Iris pigment epithelial cell (primary cell): ENCODE measurements around the gene REPIN1.
A peak's percentile ranks its signal among the peaks of the same experiment; 100 is the strongest.

Source experiments
- DNase-seq: peaks from one replicate; pipeline ENCODE4 v3.0.0-alpha.2; 2011; ENCODE audit warnings: low read depth

Gene REPIN1

DNA sequence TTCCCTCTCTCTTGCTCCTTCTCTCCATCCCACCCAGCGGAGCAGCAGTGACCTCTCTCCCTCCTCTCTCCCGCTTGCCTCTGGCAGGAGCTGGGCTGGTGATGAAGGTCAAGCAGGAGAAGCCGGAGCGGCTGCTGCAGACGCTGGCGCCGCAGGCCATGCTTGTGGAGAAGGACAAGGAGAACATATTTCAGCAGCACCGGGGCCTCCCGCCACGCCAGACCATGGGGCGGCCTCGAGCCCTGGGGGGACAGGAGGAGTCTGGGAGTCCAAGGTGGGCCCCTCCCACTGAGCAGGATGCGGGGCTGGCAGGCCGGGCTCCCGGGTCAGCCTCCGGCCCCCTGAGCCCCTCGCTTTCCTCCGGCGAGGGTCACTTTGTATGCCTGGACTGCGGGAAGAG lies 27.8 kb downstream of the REPIN1 start:
- no peak for DNase-seq

DNA sequence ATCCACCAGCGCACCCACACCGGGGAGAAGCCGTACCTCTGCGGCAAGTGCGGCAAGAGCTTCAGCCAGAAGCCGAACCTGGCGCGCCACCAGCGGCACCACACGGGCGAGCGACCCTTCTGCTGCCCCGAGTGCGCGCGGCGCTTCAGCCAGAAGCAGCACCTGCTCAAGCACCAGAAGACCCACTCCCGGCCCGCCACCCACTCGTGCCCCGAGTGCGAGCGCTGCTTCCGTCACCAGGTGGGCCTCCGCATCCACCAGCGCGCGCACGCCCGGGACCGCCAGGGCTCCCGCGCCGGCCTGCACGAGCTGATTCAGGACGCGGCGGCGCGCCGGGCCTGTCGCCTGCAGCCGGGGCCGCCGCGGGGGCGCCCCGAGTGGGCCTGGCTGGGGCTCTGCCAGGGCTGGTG lies 28.2 kb downstream of the REPIN1 start:
- DNase-seq = no peak

DNA sequence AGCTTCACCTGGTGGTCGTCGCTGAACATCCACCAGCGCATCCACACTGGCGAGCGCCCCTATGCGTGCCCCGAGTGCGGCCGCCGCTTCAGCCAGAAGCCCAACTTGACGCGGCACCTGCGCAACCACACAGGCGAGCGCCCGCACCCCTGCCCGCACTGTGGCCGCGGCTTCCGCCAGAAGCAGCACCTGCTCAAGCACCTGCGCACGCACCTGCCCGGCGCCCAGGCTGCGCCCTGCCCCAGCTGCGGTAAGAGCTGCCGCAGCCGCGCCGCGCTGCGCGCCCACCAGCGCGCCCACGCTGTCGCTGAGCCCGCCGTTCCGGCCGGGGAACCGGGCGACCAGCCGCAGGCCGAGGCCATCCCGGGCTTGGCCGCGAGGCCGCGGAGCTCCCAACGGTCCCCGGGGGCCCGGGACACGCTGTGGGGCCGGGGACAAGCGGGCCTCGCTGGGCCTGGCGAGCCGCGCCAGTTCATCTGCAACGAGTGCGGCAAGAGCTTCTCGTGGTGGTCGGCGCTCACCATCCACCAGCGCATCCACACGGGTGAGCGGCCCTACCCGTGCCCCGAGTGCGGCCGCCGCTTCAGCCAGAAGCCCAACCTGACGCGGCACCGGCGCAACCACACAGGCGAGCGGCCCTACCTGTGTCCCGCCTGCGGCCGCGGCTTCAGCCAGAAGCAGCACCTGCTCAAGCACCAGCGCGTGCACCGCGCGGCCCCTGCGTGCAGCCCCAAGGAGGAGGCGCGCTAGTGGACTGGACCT lies 28.9 kb downstream of the REPIN1 start:
- DNase-seq = no peak

DNA sequence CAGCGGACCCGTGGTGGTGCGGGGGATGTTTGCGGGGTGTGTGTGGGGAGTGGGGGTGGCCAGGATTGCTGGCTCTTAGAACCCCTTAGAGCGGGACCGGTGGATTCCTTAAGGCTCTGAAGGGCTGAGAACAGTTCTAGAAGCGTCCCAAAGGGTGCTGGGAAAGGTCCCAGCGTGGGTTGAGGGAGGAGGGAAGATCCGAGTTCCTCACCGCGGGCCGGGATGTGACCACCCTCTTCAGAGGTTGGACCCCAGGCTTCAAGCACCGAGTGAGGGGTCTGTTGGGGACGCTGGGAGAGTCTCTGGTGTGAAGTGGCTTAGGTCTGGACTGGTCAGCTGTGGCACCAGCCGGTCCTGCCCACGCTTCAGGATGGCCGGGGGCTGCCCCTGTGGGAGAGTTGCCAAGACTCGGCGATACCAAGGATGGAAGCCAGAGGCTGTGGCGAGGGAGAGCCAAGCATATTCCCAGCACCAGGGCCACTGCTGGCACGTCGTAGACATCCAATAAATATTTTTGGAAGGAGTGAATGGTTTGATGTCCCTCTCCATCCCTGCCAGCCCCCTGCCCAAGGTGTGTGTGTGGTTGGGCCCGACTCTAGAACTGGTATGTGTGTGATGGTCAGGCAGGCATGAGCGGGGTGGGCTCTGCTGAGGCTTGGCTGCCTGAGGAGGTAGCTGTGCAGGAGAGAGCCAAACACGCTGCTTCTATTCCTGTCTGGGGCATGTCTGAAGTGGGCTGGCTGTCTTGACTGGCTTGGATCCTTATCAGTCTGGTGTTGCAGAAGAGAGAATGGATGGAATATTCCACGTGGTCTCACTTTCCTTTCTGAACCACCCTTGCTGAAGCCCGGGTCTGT lies 29.7 kb downstream of the REPIN1 start:
- no peak for DNase-seq

DNA sequence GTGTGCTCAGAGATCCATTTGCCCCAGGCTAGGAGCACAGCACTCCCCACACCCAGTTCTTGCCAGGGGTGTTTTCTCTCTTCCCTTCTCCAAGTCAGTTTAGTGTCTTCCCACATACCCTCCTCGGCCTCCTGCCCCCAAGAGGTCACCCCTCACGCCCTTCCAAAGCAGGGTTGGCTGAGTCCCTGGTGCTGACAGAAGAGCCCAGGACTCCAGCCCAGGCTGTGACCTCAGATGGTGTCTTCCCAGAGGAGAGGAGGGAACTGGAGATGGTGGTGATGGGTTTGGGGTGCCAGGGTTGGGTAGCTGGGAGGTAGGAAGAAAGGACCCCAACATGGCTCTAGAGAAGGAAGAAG lies 30.3 kb downstream of the REPIN1 start:
- no peak for DNase-seq

DNA sequence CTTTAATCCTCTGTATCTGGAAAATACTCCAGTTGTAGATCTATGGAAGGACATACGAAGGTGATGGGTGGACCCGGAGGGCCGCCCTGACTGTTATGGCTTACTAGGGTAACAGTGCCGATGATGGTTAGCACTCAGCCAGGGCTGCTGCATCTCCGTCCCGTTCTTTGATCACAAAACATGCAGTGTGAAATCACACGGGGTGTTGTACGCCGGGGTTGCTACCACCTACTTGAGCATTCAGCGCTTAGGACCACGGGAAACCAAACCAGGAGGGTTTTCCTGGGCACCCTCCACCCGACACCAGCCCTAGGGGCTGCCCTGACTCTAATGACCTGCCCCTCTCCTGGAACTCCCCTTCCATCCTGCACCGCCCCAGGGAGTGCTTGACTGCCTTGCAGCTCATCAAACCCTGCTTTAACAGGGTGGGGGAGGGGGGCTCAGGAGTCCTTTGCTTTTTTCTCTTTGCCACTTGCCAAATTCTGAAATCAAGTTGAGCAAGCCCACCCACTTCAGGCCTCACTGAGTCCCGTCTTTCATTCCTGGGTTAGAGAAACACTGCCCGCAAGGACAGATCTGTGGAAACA lies 30.9 kb downstream of the REPIN1 start:
- no peak for DNase-seq

DNA sequence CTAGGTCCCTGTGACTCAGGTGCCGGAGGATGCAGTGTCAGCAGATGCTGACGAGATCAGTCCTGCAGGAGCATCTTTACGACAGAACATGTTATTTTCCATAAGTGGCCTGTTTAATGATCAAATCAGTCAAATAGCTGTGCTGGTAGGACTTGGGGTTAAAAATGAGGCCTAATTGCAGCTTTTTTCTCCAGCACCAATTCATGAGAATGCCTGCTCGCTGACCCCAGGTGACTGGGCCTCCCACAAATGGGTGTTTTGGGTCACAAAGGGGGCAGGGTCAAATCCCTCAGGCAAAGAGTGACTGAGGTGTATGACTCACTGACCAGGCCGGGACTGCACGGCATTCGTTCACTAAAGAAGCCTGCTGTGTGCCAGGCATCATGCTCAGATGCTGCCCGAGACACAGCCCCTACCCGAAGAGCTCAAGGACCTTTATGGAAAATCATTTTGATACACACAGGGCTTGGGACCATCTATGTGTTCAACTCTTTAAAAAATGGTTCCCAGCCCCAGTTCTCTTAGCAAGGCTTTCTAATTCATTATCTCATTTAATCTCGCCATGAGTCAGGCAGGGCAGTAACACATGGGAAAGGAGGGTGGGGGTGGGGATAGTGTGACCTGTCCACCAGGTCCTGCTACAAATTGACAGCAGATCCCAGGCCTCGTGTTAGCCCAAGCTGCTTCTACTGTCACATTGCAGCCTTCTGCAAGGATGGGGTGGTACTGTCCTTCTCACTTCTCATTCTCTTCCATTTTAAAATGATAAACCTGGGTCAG lies 31.6 kb downstream of the REPIN1 start:
- peak; percentile 46 for DNase-seq

DNA sequence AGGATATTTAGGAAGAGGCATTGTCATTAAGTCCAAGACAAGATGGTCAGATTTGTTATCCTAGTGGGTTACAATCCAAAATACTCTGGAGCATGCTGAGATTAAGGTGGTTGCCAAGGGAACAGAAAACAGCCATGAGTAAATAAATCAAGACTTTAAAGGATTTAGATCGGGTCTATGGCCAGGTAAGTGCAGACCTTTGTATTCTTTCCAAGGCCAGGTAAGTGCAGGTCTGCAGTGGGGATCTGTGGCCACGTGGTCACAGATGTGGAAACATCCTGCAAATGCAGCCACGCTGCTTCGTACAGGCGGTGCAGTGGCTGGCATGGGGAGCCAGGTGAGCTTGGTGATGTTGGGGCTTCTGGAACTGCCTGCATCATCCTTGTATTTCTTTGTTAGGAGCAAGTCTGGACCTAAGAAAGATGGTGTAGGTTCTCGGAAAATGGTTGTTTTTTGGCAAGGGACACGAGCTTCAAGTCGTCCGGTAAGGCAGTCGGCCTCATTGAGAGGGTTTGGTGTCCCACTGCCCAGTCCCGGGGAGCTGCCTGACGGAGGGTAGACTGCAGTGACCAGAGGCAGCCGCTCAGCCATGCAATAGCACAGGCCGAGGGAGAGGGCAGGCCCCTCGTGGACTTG lies 32.3 kb downstream of the REPIN1 start:
- DNase-seq = no peak

DNA sequence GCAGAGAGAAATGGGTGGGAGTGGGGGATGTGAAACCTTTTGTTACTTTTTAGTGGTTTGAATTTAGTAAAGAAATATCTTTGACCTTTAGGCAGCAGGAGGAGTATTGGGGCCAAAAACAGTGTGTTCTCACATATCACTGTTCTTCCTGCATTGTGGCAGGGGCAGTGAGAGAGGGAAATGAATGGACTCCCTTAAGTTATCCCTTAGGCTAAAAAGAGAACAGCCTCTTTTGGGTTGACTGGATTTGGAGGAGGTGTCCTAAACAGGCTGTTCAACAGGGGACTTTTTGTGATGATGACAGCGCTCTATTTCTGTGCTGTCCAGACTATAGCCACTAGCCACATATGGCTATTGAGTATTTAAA lies 32.8 kb downstream of the REPIN1 start:
- no peak for DNase-seq

DNA sequence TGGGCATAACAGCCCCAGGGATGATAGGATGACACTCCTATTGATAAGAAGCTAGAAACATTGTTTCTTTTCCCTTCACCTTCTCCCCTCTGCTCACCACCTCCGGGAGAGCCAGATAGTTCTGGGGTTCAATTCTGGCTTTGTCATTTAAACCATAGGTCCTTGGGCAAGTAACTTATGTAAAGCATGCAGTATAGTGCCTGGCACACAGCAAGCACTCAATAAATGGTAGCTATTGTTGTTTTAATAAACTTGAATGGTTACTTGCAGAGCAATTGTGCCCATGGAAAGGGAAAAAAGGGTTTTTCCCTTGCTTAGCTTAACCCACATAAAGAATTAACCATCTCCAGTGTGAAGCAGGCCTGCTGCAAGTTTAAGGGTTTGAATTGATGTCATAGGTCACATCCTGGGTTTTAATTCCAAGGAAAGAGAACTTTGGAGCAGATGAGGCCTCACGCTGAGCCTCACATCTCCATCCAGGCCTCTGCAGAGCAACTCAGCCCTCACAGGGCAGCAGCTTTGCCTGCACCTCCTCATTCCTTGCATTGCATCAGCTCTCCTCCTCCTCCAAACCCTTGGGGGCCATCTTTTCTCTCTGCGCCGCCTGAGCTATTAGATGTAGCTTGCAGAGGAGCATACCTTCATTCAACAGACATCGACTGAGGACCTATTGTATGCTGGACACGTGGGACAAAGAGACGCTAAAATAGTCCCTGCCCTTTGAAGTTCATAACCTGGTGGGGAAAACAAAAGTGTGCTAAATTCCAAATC lies 33.4 kb downstream of the REPIN1 start:
- DNase-seq = no peak

DNA sequence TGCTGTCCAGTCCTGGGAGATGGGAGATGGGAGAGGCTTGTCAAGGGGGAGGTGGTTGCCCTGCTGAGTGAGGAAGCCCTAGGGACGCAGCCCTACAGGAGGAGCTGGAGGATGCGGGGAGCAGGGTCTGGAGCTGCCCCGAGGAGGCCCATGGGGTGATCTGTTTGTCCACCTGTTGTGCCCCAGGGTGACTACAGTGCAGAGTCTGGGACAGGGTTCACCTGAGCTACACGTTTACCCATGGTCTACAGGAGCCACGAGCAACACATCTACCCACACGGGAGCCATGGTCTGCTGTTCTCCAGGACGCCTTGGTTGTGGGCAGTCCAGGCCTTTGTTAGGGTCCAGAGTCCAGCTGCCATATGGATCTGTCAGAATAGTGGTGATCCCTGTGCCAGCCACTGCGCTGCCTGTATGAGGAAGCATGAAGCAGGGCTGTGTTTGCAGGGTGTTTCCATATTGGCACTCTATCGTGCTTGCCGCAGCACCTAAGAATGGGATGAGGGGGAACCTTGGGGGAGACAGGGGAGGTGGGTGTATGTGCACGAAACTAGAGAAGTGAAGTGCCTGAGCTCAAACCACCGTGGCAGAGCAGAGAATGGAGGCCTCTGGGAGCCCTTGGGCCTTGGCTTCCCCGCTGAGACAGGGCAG lies 34.2 kb downstream of the REPIN1 start:
- no peak for DNase-seq

DNA sequence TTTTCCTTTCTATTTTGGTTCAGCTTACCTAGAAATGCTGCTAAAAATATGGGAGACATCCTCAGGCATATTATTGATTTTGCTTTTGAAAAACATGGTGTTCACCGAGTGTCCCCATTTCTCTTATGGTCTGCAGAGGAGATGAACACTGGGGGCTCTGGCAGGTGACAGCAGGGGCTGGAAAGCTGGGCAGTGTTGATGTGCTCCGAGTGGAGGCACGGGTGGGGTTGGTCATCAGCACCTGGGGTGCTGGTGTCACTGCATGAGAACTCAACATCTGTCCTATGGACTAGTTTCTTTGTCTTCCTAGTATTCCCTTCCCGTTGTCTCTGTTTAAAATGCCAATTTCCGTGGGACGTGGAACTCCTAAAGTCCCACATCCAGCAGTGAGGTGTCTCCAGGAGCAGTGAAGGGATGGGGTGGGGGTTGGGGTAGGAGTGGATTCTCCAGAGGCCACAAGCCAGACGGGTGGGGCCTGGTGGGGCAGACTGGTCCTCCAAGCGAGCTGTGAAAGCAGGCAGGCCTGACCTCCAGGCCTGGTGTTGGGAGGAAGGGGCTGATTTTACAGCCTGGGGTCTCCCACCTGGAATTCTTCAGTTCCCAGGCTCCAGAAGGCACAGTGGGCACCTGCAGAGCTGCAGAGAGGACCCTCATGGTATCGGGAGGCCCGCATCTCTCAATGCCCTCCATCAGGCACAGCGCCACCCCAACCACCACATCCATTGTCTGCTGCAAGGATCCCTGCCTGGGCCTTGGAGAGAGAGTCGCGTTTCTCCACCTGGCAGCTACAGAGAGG lies 35.0 kb downstream of the REPIN1 start:
- no peak for DNase-seq

DNA sequence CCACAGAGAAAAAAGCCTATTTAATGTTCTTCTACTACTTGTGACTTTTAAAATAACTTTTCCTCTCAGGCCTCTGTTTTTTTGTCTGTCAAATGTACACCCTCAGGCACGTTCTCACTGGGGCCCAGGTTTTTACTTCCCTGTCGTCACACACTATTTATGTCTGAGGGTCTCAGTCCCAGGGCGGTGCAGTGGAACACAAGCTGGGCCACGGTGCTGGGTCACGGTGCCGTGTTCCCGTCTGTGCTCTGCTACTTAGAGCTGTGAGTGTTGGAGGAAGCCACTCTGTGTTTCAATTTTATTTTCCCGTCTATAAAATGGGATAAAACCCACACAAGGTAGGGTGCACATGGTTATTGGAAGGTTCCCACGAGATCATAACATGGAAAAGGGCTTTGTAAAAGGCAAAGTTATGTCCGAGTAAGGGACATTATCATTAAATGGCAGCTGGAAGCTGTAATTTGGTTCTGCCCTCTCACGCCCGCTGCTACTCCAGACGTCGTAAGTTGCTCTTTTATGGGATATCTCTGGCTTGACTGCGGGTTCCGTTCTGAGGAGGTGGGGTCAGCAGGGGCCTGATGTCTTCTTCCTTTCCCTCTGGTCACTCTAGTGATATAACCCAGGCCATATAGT lies 35.7 kb downstream of the REPIN1 start:
- DNase-seq = no peak

DNA sequence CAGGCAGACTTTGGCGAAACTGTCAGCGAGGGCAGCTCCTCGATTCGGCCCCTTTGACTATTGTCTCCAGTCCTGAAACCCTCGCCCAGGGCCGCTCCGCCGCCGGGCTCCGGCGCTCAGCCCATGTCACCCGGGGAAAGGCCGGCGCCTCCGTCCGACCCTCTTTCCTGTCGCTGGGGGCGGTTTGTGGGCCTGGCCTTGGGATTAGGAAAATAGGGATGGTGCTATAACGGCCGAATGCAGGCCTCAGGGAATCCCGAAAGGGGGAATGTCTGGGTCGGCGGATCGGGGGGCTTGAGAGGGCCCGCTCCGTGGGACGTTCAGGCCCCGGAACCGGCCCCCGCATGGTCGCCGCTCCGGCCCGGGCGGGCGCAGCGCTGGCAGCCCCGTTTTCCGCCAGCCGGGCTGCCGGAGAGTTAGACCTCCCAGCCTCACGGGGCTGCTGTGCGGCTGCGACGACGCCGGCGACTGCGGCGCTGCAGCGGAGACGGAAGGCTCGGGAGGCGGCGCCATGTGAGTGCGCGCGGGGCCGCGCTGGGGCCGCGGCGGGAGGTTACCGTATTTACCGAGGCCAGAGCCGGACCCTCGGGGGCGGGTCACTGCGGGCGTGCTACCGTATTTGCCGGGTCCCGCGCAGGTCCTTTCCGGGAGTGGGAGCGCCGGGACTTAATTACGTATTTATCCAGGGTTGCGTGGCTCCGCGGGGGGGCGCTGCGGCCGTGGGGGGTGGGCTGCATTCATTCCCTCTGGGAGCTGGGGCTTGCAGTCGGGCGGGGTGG lies 36.4 kb downstream of the REPIN1 start:
- DNase-seq = peak; percentile 90

DNA sequence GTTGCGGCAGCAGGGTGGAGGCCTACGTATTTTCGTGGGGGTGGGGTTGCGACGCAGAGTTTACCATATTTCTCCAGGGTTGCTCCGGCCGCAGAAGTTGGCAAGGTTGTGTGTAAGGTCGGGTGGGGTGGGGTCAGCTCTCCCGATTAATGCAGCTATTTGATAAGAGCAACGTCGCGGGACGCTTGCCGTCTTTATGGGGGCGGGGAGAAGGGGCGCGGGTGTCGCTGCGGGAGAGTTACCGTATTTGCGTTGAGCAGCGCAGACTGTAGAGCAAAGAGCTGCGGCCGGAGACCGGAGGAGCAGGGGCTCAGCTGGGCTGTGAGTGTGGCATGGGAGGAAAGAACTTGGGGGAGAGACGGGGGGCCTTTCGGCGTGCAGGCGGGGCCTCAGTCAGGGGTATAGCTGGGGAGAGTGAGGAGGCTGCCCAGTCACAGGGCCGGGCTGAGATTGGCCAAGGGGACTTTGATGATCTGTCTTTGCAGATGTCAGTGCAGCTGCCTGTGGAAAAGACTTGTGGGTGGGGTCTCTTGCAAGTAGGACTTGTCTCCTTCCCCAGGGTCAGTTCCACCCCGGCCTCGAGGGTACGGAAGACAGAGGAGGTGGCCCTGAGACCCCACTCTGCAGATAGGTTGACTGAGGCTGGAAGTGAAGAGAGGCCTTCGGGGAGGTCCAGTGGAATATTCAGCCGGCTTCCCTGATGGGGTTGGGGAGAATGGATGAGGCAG lies 37.1 kb downstream of the REPIN1 start:
- DNase-seq = peak; percentile 43

DNA sequence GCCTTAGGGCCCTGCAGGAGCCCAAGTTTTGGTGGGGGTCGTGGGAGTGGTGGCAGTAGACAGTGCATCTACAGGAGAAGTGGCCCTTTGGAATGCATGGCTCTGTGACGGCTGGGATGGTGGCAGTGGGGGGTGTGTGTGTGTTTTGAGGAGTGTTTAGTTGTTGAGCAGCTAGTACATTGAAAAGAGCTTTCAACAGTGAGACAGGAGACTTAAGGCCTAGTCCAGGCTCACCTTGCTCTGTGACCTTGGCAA lies 37.6 kb downstream of the REPIN1 start:
- DNase-seq = no peak

DNA sequence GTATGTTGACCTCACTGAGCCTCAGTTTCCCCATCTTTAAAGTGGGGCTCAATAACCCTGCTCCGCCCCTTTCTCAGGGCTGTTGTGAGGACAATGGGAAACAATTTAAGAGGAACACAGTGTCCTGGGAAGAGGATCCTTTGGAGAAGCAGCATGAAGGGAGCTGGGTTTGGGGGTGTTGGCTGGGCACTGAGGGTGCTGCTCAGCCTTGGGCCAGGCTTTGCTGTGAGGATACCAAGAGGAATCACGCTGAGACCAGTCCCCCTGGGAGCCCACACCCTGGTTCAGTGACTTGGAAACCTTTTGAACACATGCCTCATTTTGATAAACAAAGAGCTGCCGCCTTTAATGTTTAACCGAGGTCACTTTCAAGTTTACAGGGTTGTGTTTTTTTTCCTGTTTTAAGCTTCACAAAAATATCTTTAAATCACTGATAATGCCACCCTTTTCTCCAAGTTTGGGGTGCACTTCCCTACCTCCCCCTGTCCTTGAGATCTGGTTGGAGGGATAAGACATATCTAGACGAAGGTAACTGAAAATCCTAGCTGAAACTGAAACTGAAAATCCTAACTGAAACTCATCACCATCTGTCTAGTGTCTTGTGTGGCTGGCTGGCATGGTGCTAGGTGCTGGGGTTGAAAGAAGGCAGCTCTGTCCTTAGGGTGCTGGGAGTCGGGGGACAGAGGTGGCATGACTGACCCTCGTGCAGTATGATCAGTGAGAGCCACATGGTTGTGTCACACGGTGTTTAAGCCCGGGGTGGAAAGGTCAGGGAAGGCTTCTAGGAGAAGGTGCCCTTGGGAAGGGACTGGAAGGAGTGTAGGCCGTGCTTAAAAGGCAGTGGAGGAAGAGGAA lies 38.2 kb downstream of the REPIN1 start:
- DNase-seq = peak; percentile 34
